ENCODE data around the gene DEGS2.

DEGS2 gene

DNA sequence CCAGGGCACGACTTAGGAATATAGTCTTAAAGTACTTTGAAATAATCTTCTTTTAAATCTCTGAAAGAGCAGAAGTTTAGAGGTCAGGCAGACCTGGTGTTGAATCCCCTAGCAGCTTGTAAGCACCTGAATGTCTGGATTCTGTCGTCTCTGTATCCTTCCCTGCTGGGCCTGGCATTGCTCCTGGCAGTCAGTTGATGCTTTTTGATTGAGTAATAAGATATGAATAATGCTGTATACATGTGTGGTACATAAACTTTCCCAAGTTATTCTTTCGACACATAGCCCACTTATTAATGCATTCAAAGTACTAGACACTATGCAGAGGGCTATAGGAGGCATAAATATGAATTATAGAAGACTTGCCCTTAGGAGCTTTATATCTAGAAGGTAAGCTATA, 62.8 kb downstream of the DEGS2 start:
- no peak for TF ChIP-seq BHLHE40 (IDR thresholded peaks at IDR 0.05; ENCODE audit: borderline replicate concordance)
- TF ChIP-seq SUZ12 (IDR thresholded peaks at IDR 0.05) = no peak
- no peak for TF ChIP-seq FOXA1 (IDR thresholded peaks at IDR 0.05)
- TF ChIP-seq FOXK2 (IDR thresholded peaks at IDR 0.05) = no peak
- TF ChIP-seq TARDBP (IDR thresholded peaks at IDR 0.05) = no peak
- no peak for TF ChIP-seq L3MBTL2 (conservative IDR thresholded peaks at IDR 0.05)
- TF ChIP-seq NFRKB (IDR thresholded peaks at IDR 0.05) = no peak
- no peak for TF ChIP-seq SP1 (IDR thresholded peaks at IDR 0.05)
- no peak for TF ChIP-seq FOXM1 (IDR thresholded peaks at IDR 0.05; ENCODE audit: borderline replicate concordance)
- TF ChIP-seq, protein P1, sequence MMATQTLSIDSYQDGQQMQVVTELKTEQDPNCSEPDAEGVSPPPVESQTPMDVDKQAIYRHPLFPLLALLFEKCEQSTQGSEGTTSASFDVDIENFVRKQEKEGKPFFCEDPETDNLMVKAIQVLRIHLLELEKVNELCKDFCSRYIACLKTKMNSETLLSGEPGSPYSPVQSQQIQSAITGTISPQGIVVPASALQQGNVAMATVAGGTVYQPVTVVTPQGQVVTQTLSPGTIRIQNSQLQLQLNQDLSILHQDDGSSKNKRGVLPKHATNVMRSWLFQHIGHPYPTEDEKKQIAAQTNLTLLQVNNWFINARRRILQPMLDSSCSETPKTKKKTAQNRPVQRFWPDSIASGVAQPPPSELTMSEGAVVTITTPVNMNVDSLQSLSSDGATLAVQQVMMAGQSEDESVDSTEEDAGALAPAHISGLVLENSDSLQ (IDR thresholded peaks at IDR 0.05) = no peak
- no peak for TF ChIP-seq ELF4 (IDR thresholded peaks at IDR 0.05)
- TF ChIP-seq CTBP1 (IDR thresholded peaks at IDR 0.05; ENCODE audit: borderline replicate concordance) = no peak
- no peak for TF ChIP-seq ARNT (IDR thresholded peaks at IDR 0.05)
- no peak for TF ChIP-seq HDGF (IDR thresholded peaks at IDR 0.05; ENCODE audit: borderline replicate concordance)
- TF ChIP-seq LEF1 (IDR thresholded peaks at IDR 0.05; ENCODE audit: borderline replicate concordance) = no peak
- DNase-seq (ENCODE audit: extremely low spot score) = no peak
- POLR2A ChIA-PET = interaction anchor here (1.2 kb wide), 1 partner anchor 16 kb away, joined by 3 read pairs; no protein-coding TSS in a partner anchor
- CTCF ChIA-PET = interaction anchor here (2.3 kb wide), 1 partner anchor 11 kb away, joined by 10 read pairs; no protein-coding TSS in a partner anchor

All from HEK293T (cell line).